Nephron progenitor cell (in vitro differentiated cells): Measurements from ENCODE around the gene ADAMTS14.

Experiments
- DNase-seq: peaks from one replicate; pipeline ENCODE4 v3.0.0; 2021
- H3K27ac Mint-ChIP-seq: 2 replicates; pipeline ENCODE4 v1.8.0; 2021; ENCODE audit warnings: mild to moderate bottlenecking, moderate library complexity, mixed read lengths
- H3K27me3 Mint-ChIP-seq: 2 replicates; pipeline ENCODE4 v1.8.0; 2021; ENCODE audit warnings: mild to moderate bottlenecking, low read depth, mixed read lengths; ENCODE audit not compliant: poor library complexity
- H3K36me3 Mint-ChIP-seq: 2 replicates; pipeline ENCODE4 v1.8.0; 2021; ENCODE audit warnings: low read depth, mixed read lengths
- H3K4me1 Mint-ChIP-seq: 2 replicates; pipeline ENCODE4 v1.8.0; 2021; ENCODE audit warnings: mixed read lengths
- H3K4me3 Mint-ChIP-seq: 2 replicates; pipeline ENCODE4 v1.8.0; 2021; ENCODE audit warnings: mild to moderate bottlenecking, moderate library complexity, mixed read lengths
- H3K9me3 Mint-ChIP-seq: 2 replicates; pipeline ENCODE4 v1.8.0; 2021; ENCODE audit warnings: mild to moderate bottlenecking, moderate library complexity, mixed read lengths
- CTCF ChIP-seq: fragments of 200-600 bp; sonication (generic); IDR thresholded peaks from 2 replicates; pipeline ENCODE4 v1.5.0; 2021; ENCODE audit warnings: antibody characterized with exemption

Gene ADAMTS14

GRCh38 chr10:70656489-70656888, 15.8 kb upstream of the ADAMTS14 start:
- peaks cover 9% of the 10 kb centered on the region for H3K27me3 Mint-ChIP-seq
- H3K4me3 Mint-ChIP-seq = no peak overlapping the region
- peaks cover 46% of the 10 kb centered on the region for H3K9me3 Mint-ChIP-seq
- no peak overlapping the region for H3K27ac Mint-ChIP-seq
- TF ChIP-seq CTCF = no peak
- H3K4me1 Mint-ChIP-seq = peaks cover 2% of the 10 kb centered on the region
- peaks cover 9% of the 10 kb centered on the region for H3K36me3 Mint-ChIP-seq
- DNase-seq = no peak

GRCh38 chr10:70657041-70657440, 15.3 kb upstream of the ADAMTS14 start:
- peaks cover 9% of the 10 kb centered on the region for H3K36me3 Mint-ChIP-seq
- H3K9me3 Mint-ChIP-seq = peaks cover 40% of the 10 kb centered on the region
- peaks cover 14% of the 10 kb centered on the region for H3K27me3 Mint-ChIP-seq
- DNase-seq = no peak
- H3K27ac Mint-ChIP-seq = no peak overlapping the region
- no peak for TF ChIP-seq CTCF
- H3K4me1 Mint-ChIP-seq = peaks cover 8% of the 10 kb centered on the region
- no peak overlapping the region for H3K4me3 Mint-ChIP-seq

GRCh38 chr10:70658582-70659136, 13.6 kb upstream of the ADAMTS14 start:
- H3K27me3 Mint-ChIP-seq = peaks cover 16% of the 10 kb centered on the region
- no peak for DNase-seq
- TF ChIP-seq CTCF = no peak
- peaks cover 13% of the 10 kb centered on the region for H3K4me1 Mint-ChIP-seq
- no peak overlapping the region for H3K4me3 Mint-ChIP-seq
- peaks cover 31% of the 10 kb centered on the region for H3K9me3 Mint-ChIP-seq
- H3K36me3 Mint-ChIP-seq = peaks cover 4% of the 10 kb centered on the region
- no peak overlapping the region for H3K27ac Mint-ChIP-seq

GRCh38 chr10:70659306-70659705, 13.0 kb upstream of the ADAMTS14 start:
- Mint-ChIP-seq H3K36me3 (peaks cover 4% of the 10 kb centered on the region), H3K4me1 (peaks cover 16% of the 10 kb centered on the region), H3K9me3 (peaks cover 31% of the 10 kb centered on the region), H3K27ac (no peak overlapping the region), H3K4me3 (no peak overlapping the region), H3K27me3 (peaks cover 15% of the 10 kb centered on the region)
- DNase-seq = no peak
- no peak for TF ChIP-seq CTCF

- Mint-ChIP-seq H3K4me3 (no peak overlapping the region), H3K27me3 (peaks cover 15% of the 10 kb centered on the region), H3K4me1 (peaks cover 26% of the 10 kb centered on the region), H3K36me3 (peaks cover 4% of the 10 kb centered on the region), H3K27ac (no peak overlapping the region), H3K9me3 (peaks cover 28% of the 10 kb centered on the region)
- no peak for TF ChIP-seq CTCF
- DNase-seq = no peak
These were observed 11.6 kb upstream of the ADAMTS14 start for GRCh38 chr10:70660722-70661121.

- DNase-seq = no peak
- Mint-ChIP-seq H3K4me3 (no peak overlapping the region), H3K27me3 (peaks cover 17% of the 10 kb centered on the region), H3K36me3 (peaks cover 4% of the 10 kb centered on the region), H3K4me1 (peaks cover 26% of the 10 kb centered on the region), H3K27ac (peak overlapping the region; percentile 2), H3K9me3 (peaks cover 26% of the 10 kb centered on the region)
- TF ChIP-seq CTCF = no peak
These were observed 10.5 kb upstream of the ADAMTS14 start for GRCh38 chr10:70661623-70662361.
